Breast epithelium (tissue), 3 donors: ENCODE data around the gene VIP.

Experiments used
- CTCF ChIP-seq, 3 donors: fragments of 450-650 bp; IDR thresholded peaks; one replicate each; pipeline ENCODE4 v1.5.1; 2016 to 2017; ENCODE audit warnings: antibody characterized with exemption in 3 of 3, mild to moderate bottlenecking in 3 of 3, moderate library complexity in 3 of 3
- POLR2A ChIP-seq: fragments of 450-650 bp; IDR thresholded peaks from one replicate; pipeline ENCODE4 v1.6.1; 2016; ENCODE audit warnings: antibody characterized with exemption, mild to moderate bottlenecking, moderate library complexity

- TF ChIP-seq CTCF (IDR thresholded peaks at IDR 0.05) (no peak), POLR2A (no peak)
These were observed 29.6 kb upstream of the VIP start for GRCh38 chr6:152720974-152721373.
